Measurements from ENCODE around the gene SLC4A2.
"Not testable (repeated sequence)": the region's sequence is repeated elsewhere in the genome, so short reads cannot be mapped to it uniquely, and the experiment has no call there.

Gene SLC4A2, protein sequence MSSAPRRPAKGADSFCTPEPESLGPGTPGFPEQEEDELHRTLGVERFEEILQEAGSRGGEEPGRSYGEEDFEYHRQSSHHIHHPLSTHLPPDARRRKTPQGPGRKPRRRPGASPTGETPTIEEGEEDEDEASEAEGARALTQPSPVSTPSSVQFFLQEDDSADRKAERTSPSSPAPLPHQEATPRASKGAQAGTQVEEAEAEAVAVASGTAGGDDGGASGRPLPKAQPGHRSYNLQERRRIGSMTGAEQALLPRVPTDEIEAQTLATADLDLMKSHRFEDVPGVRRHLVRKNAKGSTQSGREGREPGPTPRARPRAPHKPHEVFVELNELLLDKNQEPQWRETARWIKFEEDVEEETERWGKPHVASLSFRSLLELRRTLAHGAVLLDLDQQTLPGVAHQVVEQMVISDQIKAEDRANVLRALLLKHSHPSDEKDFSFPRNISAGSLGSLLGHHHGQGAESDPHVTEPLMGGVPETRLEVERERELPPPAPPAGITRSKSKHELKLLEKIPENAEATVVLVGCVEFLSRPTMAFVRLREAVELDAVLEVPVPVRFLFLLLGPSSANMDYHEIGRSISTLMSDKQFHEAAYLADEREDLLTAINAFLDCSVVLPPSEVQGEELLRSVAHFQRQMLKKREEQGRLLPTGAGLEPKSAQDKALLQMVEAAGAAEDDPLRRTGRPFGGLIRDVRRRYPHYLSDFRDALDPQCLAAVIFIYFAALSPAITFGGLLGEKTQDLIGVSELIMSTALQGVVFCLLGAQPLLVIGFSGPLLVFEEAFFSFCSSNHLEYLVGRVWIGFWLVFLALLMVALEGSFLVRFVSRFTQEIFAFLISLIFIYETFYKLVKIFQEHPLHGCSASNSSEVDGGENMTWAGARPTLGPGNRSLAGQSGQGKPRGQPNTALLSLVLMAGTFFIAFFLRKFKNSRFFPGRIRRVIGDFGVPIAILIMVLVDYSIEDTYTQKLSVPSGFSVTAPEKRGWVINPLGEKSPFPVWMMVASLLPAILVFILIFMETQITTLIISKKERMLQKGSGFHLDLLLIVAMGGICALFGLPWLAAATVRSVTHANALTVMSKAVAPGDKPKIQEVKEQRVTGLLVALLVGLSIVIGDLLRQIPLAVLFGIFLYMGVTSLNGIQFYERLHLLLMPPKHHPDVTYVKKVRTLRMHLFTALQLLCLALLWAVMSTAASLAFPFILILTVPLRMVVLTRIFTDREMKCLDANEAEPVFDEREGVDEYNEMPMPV

DNA sequence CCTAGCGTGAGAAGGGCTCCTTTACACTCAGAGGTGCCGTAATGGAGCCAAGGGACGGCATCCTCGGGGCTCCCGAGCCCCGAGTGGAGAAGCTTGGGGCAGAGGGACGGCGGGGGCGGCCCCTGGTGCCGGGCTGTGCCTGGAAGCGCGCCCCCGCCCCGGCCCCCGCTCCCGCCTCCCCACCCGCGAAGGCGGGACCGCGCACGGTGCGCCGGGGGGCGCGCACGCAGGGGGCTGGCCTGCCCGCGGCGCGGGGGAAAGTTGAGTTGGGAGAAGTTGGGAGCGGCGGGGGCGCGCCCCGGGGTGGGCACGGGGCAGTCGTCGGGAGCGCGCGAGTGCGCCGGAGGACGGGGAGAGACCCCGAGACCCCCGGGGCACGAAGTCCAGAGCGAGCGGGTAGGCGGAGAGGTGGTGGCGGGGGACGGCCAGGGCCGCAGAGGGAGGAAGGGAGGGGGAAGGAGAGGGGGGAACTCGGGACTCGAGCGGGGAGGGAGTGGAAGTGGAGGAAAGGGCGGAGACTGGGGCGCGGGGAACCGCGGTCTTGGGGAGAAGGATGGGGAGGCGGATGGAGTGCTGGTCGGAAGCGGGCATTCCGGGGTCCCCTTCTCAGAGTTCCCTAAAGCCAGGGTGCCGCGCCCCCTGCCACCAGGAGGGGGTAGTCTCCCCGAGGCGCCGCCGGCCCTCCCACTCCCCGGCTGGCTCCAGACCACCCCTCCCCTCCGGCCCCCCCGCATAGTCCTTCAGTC is at the start of gene SLC4A2:
TSS of gene SLC4A2 (plus strand) at position 223 of the 746 bp plus-strand sequence. CDS start 2,399 bp downstream, outside the sequence.
- TF ChIP-seq, protein P1, sequence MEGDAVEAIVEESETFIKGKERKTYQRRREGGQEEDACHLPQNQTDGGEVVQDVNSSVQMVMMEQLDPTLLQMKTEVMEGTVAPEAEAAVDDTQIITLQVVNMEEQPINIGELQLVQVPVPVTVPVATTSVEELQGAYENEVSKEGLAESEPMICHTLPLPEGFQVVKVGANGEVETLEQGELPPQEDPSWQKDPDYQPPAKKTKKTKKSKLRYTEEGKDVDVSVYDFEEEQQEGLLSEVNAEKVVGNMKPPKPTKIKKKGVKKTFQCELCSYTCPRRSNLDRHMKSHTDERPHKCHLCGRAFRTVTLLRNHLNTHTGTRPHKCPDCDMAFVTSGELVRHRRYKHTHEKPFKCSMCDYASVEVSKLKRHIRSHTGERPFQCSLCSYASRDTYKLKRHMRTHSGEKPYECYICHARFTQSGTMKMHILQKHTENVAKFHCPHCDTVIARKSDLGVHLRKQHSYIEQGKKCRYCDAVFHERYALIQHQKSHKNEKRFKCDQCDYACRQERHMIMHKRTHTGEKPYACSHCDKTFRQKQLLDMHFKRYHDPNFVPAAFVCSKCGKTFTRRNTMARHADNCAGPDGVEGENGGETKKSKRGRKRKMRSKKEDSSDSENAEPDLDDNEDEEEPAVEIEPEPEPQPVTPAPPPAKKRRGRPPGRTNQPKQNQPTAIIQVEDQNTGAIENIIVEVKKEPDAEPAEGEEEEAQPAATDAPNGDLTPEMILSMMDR (IDR thresholded peaks at IDR 0.05; ENCODE audit: low read length, missing control alignments): peak; percentile 38

GRCh38 chr7:151010037-151010306 is 49.4 kb upstream of the SLC4A2 start:
- DNase-seq (ENCODE audit: low read depth): no peak
- TF ChIP-seq, protein P1 (IDR thresholded peaks at IDR 0.05; ENCODE audit: low read length, missing control alignments): no peak
- no peak overlapping the region for H3K4me3 ChIP-seq (replicated peaks; ENCODE audit: low read depth, low read length)

More for the DNA sequence above, at the start of gene SLC4A2:
- peak; percentile 65 for DNase-seq (ENCODE audit: low read depth)
- H3K4me3 ChIP-seq (replicated peaks; ENCODE audit: low read depth, low read length): peak within 1 kb of the TSS; percentile 85

DNA sequence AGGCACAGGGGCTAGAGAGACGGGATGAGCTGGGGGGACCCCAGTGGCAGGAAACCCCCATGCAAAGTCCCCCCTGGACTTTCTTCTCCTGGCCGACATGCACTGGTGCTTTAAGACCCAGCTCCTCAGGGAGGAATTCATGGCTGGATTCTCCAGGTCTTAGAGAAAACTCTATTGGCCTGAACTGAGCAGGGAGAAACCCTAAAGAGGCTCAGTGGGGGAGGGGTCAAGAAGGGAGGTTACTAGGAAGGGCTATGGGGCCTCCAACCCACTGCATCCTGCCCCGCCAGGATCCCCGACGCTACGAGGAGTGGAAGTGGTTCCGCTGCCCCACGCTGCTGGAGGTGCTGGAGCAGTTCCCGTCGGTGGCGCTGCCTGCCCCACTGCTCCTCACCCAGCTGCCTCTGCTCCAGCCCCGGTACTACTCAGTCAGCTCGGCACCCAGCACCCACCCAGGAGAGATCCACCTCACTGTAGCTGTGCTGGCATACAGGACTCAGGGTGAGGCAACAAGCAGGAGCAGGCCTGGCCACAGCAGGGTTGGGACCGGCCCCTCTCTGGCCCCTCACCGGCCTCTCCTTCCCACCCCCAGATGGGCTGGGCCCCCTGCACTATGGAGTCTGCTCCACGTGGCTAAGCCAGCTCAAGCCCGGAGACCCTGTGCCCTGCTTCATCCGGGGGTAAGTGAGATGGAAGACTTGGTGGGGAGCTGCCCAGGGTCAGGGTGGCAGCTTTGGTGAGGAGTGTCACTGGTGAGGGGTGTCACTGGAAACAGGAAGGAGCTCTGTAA is 48.9 kb upstream of the SLC4A2 start:
- H3K4me3 ChIP-seq (replicated peaks; ENCODE audit: low read depth, low read length): no peak overlapping the region
- TF ChIP-seq, protein P1 (IDR thresholded peaks at IDR 0.05; ENCODE audit: low read length, missing control alignments): no peak
- peak; percentile 32 for DNase-seq (ENCODE audit: low read depth)

- DNase-seq (ENCODE audit: low read depth): no peak
- no peak overlapping the region for H3K4me3 ChIP-seq (replicated peaks; ENCODE audit: low read depth, low read length)
- TF ChIP-seq, protein P1 (IDR thresholded peaks at IDR 0.05; ENCODE audit: low read length, missing control alignments): no peak
Observed at GRCh38 chr7:151011097-151011409, 48.3 kb upstream of the SLC4A2 start.

- H3K4me3 ChIP-seq (replicated peaks; ENCODE audit: low read depth, low read length); DNase-seq (ENCODE audit: low read depth): not testable (repeated sequence)
Observed at GRCh38 chr7:151011616-151012015, 47.8 kb upstream of the SLC4A2 start.

DNA sequence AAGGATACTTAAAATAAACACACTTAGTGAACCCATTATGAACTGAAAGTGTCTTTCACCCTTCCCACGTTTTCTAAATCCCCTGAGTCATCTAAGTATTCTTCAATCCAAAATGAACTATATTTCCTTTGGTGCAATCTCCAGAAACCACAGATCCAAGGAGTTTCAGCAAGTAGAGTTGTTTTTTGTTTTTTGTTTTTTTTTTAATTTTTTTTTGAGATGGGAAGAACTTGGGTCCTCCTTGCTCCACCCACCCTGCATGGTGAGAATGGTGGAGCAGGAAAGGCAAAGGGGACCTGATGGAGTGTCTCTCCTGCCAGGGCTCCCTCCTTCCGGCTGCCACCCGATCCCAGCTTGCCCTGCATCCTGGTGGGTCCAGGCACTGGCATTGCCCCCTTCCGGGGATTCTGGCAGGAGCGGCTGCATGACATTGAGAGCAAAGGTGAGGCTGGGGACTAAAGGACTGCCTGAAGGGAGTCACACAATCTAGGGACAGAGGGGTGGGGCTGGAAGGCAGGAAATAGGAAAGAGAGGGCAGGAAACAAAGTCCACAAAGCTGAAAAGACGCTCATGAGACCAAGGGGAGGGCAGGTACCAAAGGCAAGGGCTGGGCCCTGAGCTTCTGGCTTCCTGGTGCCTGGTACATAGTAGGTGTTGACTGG is 47.2 kb upstream of the SLC4A2 start:
- DNase-seq (ENCODE audit: low read depth): no peak
- no peak overlapping the region for H3K4me3 ChIP-seq (replicated peaks; ENCODE audit: low read depth, low read length)
- TF ChIP-seq, protein P1 (IDR thresholded peaks at IDR 0.05; ENCODE audit: low read length, missing control alignments): no peak
